Measurements from ENCODE around the gene FADS6.
"Not testable (repeated sequence)": the region's sequence is repeated elsewhere in the genome, so short reads cannot be mapped to it uniquely, and the experiment has no call there.

FADS6 gene

DNA sequence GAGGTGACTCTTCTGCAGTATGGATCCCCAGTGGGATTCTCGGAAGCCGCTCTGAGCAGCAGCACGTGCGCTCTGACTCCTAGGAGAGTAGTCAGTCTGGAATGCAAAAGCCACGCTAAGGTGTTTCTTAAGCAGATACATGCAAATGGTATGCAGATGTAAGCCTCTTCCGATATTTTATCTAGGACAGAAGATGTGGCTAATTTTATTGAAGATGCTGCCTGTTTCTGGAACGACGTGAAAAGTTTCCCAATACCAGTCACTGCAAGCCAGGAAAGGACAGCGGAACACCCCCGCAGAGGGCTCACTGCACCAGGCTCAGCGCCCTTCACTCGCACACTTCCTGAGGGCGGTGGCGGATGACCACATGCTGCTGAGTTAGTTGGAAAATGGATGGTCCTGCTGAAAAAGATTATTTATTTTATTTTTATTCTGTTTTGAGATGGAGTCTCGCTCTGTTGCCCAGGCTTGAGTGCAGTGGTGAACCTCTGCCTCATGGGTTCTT, 10.1 kb downstream of the FADS6 start:
- no peak for DNase-seq

DNA sequence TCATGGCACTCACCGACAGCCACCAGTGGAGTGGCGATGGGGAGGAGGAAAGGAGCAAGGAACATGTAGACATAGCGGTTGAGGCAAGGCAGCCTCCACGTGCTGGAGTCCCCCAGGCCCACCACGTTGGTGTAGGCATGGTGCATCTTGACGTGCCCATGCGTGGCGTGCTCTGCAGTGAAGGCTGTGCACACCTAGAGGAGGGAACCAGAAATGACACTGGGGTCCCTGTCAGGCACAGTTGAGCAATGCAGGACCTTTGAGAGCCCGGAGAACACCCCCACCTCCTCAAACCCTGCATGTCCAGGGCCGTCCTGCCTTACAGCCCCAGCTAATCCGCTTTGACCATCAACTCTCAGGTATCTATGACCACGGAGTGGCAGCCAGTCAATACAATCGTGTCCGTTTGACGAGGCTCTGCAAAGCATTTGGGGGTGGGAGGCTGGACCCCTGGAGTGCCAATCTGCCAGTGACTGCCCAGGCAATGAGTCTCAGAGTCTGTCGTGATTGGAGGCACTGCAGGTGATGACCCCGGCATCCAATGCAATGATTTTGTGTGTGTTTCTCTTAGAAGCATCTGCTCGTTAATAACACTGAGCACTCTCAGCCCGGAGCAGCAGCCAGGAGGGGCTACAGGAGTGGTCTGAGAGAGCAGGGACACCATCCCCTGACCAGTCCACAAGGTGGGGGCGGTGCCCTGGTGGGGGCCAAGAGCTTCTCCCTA, 10.8 kb downstream of the FADS6 start:
- no peak for DNase-seq

DNA sequence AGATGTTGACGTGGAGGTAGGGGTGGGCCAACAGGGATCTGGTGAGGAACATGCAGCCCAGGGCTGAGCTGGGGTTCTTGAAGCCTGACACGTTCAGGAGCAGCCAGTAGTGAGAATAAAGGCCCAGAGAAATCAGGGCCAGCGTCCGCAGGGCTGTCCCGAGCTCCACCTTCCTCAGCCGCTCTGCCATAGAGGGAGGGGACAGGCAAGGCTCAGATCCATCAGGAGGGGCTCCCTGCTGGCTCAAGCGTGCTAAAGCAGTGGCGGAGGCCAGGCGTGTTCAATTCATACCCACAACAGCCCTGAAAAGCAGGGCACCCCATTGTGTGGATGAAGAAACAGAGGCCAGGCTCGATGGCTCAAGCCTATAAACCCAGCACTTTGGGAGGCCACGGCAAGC, 12.4 kb downstream of the FADS6 start:
- no peak for DNase-seq

DNA sequence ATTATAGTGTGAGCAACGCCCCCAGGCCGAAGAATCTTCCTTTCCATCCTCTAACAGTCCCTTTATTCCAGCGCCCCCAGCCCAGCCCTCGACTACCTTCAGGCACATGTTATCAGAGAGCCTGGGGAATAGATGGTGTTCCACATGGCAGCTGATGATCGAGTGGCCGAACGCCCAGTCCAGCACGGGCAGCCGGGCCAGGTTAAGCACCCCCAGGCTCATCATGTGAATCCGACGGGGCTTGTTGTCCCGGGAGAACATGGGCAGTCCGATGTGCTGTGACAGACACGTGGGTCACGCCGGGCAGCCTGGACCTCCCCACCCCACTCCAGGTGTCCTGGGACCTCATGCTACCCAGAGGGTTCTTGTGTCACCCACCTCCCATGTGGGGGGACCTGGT, 14.1 kb downstream of the FADS6 start:
- no peak for DNase-seq

DNA sequence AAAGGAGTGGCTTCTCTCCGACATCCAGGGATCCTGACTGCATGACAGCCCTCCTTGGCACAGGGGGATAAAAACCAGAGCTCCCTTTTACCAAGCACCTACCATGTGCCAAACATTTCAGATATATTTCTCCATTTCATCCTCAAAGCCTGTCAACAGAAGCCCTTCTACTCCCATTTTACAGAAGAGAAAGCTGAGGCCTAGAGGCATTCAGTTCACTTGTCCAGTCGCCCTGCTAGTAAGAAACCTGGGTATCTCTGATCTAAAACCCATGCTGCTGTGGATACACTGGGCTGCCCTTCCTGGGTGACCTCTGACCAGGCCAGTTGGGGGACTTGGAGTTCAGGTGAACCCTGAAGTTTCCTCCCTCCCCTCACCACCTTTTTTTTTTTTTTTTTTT, 14.8 kb downstream of the FADS6 start:
- DNase-seq, result no peak

DNA sequence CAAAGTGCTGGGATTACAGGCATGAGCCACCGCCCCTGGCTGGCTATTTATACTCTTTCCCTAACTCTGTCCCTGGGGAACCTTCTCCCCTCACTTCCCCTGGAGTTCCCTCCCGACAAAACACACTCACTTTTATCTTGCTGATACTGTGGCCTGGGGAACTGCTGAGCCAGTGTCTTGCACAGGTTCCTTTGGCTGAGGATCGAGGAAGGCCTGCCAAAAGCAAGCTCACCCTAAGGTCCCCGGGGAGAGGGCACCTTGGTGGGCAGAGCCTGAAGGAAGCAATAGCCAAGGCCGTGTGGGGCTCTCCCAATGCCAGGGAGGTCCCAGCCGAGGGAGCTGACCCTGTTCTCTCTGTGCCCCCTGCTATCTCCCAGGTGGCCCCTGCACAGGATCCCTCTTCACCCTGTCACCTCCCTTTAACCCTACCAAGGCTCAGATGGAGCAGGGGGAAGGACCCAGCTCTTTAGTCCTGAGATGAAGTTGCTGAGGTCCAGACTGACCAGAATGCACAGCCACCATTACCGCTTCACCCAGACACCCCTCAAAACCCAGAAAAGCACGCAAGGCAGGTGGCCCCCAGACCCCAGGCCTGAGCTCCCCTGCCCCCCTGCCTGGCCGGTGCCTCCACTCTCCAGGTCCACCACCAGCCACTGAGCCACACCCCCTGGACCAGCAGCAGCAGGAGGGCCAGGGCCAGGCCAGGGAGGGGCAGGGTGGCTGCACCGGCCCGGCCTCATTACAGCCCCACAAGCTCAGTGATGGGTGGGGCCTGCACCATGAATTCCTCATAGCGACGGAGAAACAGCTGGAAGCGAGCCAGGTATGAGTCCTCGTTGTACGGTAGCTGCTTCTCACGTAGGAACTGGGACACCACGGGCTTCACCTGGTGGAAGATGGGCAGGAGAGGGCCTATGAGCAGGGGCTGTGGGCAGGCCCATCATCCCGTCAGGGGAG, 15.6 kb downstream of the FADS6 start:
- DNase-seq, result no peak

DNA sequence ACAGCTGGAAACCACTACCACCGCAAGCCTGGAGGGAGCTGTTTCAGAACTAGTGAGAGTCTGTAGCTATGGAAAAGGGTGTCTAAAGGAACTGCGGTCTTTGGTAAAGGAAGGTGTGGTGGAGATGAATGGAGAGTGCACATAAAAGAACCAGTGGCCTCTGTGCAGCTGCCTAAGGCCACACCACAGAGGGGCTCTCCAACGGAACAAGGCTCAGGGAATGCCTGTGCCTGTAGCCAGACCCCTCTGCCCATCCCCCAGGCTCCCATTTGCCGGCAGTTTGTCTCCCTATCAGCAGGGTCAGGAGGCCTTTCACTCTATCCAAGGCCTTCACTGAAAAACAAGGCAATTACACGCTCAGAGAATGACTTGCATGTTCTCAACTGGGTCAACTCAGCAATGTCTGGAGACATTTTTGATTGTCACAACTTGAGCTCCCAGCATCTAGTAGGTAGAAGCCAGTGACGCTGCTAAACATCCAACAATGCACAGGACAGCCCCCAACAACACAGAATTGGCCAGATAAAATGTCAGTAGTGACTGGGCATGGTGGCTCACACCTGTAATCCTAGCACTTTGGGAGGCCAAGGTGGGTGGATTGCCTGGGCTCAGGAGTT, 17.3 kb downstream of the FADS6 start:
- no peak for DNase-seq

DNA sequence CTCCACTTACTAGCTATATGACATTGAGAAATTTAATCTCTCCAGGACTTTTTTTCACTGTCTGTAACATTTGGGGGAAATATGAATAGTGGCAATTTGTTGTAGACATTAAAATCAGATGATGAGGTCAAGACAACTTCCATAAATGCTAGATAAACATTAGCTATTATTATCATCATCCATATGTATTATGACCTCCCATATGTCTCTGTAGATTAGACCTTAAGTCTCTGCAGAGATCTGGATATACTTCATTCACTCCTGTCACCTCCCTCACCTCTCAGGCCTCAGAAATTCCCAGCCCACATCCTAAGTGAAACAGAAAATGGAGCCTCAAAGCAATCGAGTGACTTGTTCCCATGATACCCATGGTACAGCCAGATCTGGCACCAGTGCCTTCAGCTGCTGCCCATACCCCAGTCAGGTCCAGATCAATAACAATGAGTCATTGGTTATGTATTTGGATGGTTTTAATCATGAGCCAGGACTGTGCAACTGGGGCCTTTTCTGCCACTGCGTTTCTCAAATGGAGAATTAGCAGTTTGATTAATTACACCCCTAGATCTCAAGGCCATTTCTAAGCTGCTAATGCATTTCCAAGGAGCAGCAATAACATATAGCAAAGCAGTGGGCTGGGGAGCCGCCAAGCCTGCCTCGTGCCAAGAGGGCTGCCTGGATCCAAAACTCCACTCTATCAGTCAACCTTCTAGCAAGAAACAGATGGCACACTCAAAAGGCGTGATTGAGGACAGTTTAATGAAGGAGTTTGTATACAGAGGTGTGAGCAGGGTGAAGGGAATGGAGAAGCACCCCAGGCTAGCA, 18.1 kb downstream of the FADS6 start:
- no peak for DNase-seq

DNA sequence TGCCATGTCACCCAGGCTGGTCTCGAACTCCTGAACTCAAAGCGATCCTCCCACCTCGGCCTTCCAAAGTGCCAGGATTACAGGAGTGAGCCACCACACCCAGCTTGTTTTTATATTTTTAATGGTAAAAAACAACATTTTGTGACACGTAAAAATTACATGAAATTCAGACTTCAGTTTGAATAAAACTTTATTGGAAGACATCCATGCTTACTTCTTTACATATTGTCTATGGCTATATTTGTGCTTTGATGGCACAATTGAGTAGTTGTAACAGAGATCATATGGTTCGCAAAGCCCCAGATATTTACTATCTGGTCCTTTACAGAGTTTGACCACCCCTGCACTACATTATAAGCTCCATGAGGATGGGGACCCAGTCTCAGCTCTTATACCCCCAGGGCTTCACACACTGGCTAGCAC, 18.8 kb downstream of the FADS6 start:
- no peak for DNase-seq

DNA sequence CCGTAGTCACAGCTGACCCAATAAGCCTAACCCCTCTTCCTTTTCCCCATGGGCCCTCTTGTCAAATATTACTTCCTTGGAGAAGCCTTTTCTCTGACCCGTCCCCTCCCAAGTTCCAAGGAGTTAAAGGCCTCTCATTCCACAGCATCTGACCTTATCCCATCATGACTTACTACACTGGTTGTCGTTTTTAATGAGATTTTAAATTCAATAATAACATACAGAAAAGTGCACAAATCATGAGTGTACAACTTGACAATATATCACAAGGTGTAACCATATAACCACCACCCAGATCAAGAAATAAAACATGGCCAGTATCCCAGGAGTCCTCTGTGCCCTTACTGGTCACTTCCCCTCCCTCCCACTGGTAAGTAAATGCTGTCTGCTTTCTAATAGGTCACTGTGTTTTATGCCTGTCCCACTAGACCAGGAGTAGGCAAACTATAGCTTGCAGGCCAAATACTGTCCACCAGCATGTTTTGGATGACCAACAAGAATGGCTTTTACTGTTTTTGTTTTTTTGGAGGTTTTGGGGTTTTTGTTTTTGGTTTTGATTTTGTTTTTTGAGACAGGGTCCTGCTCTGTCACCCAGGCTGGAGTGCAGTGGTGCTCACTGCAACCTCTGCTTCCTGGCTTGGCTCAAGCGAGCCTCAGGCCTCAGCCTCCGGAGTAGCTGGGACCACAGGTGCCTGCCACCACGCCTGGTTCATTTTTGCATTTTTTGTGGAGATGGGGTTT, 19.4 kb downstream of the FADS6 start:
- no peak for DNase-seq

DNA sequence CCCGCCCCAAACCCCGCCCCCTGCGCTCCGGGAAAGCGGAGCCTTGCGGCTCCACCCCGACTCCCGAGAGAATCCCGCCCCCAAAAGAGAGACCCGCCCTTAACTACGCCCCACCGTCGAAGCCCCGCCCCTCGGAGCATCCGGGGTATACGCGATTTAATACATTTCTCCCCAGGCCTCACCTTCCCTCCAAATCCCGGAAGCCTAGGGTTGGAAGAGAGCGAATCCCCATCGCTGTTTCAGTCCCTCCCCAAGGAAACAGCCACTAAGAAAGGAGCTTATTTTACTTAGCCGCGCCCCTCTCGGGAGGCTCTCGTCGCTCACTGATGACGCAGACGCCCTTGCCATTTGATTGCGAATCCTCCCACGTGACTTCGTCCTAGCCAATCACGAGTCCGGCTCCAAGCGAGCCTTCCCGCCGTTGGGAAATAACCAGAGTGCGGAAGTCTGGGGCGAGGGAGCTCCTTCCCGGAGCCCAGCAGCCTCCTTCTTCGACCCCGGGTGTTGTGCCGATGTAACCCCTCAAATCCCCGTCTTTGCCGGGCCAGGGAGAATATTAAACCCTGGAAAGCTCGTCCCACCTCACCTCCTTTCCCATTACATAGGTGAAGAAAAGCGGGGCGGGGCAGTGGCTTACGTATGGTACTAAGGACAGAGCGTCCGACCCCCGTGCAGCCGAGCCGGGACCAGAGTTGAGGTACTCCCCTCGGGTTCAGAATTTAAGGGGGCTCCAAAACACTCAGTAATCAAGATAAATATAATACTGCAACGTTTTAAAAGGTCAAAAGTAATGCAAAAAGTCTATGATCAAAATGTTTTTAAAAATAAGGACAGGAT, 20.2 kb downstream of the FADS6 start:
- peak; percentile 99 for DNase-seq

DNA sequence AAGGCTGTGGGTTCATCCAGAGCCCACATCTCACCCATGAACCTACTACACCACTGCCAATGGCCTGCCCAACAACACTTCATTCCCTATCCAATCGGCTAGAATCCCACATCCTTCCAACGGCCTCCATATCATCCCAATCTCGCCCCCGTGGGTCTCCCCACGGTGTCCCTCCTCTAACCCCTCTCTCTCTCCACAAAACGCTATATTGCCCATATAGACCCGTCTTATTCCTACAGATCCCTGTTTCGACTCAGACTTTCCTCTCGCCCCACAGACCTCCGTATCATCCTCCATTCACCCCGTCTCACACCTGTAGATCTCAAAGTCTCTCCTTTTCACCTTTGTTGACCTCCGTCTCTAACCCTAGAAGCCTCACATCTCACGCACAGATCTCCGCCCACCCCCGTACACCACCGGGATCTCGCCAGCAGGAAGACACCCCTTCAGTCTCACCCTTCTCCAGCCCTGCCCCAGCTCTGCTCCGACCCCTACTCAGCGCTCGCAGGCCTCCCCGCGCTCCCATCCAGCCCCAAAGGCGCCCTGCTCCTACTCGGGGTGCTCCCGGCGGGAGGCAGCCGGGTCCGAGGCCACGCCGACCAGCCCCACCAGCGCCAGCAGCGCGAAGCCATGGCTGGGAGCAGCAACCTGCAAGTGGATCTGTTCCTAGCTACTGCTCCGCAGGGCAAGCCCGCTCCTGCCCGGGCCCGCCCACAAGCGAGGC, 21.0 kb downstream of the FADS6 start, which contains the start of gene FDXR:
Gene FDXR (minus strand): TSS at position 682 of the 724 bp plus-strand sequence. CDS start 50 bp downstream, at position 632.
- DNase-seq, result no peak

DNA sequence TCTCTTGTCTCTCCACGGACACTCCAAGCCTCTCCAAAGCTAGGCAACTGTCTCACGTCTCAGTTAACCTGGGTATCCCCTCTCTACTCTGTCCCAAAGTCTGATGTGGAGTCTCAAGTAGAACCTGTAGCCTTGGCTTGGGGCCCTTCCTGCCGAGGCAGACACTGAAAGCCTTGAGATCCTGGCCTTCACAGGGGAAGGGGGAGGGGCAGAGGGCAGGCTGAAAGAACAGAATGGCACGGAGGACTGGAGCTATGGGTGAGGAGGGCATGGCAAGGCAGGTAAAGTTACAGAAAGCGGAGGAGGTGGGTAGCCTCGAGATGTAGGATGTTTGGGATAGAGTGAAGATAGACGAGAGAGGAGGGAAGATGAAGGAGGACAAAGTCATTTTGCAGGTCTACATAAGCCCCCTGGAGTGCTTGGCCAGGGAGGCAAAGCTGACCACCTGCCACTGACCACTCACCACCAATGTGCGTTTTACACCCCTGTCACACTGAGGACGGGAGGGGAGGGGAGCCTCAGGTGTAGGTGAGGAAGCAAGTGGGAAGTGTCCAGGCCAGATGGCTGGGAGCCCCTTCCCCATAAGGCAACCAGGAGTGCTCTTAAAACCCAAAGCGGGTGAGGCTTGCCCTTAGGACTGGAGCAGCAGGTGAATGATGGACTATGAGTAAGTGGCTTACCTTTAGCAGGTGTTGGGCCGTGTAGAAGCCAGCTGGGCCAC, 21.9 kb downstream of the FADS6 start:
- no peak for DNase-seq

DNA sequence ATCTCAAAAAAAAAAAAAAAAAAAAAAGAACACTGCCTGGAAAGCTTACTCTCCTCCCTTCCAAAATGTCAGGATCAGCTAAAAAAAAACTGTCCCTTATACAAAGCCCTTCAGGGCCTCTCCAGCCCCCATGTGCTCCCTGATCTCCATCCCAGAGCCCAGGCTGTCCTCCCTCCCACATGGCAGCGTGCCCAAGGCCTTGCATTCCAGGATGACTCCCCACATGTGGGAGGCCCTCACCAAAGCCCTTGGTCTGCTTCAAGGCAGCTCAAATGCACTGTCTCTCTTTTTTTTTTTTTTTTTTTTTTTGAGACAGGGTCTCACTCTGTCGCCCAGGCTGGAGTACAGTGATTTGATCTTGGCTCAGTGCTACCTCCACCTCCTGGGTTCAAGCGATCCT, 22.9 kb downstream of the FADS6 start:
- DNase-seq, result no peak

DNA sequence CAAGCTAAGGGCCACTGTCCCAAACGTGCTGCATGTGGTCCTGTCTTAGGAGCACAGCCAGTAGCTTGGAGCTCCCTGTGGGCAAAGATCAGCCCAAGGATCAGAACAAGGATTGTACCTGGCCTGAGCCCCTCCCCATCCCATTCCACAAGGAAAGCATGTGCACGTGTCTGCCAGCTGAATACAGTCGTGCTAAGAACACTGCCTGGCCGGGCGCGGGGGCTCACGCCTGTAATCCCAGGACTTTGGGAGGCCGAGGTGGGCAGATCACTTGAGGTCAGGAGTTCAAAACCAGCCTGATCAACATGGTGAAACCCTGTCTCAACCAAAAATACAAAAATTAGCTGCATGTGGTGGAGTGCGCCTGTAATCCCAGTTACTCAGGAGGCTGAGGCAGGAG, 23.4 kb downstream of the FADS6 start:
- not testable (repeated sequence) for DNase-seq

DNA sequence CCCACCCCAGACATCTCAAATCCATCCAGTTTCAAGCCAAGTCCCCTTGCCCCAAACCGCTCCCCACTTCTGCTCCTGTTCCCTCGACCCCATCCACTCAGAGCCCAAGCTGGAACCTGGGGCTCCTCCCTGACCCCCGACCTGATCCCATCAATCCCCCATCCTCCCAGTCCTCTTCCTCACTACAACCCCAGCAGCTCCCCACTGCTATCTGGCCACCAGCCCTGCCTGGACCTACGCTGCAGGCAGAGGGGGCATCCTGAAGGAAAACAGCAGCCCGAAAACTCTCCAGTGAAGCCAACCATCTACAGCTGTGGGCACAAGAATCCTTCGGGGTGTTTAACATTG, 24.6 kb downstream of the FADS6 start:
- DNase-seq, result no peak

DNA sequence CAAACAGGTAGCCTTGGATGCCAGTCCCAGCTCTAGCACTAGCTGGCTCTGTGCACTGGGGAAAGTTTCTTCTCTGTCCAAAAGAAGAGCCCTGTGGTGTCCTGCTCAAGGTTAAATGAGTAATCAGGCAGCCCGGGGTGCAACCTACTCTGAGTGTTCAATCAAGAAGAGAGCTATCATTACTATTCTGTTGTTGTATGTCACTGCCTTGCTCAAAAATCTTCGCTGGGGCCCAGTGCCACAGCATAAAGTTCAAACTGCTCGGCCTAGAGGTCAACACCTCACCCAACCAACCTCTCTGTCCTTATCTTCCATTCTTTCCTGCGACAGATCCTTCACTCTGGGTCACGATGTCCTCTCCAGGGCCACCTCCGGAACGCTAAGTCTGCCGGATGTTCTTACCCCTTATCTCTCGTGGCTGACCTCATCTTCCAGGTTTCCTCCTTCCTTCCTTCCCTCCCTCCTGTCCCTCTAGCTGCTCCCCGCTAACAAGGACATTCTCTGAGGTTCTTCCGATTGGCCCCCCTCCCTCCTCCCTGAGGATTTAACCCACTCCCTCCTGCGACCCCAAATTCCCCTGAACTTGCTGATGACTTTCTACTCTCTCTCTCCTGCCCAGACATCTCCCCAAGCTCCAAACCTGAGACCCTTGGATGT, 25.1 kb downstream of the FADS6 start:
- no peak for DNase-seq

DNA sequence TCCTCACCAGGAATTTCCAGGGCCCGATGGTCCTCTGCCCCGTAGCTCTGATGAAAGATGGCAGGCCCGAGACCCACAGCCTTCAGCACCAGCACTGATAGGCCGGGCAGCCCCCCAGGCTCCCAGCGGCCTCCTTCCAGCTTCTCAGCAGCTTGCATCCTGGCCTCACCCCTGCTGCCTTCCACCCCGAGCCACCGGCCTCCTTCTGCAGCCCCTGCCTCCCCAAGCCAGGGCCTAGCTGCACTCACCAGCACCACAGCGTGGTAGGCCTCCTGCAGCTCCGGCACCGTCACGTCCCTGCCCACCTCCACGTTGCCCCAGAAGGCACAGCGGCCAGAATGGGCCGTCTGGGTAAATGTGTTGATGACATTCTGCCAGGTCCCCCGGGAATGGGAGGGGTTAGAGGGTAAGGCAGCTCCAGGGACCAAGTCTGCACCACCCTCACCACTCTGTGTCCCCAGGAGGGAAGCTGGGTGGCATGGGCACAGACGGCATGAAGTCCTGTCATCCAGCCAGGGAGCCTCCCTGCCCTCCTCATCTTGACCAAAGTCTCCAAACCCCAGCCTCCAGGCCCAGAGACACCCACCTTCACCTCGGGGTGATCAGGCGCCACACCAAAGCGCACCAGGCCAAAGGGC, 27.1 kb downstream of the FADS6 start:
- DNase-seq, result no peak
